ENCODE data around the gene NUDT14.
A peak's percentile ranks its signal among the peaks of the same experiment; 100 is the strongest.

Gene NUDT14

GRCh38 chr14:105204931-105205672 is 24.0 kb upstream of the NUDT14 start:
- TF ChIP-seq ESRRG (CRISPR knock-in tag; IDR thresholded peaks at IDR 0.05) (no peak), ZFP30 (CRISPR knock-in tag; IDR thresholded peaks at IDR 0.05) (no peak), PPARA (CRISPR knock-in tag; IDR thresholded peaks at IDR 0.05; ENCODE audit: borderline replicate concordance) (no peak), GLIS3 (CRISPR knock-in tag; IDR thresholded peaks at IDR 0.05) (no peak), ZNF70 (CRISPR knock-in tag; IDR thresholded peaks at IDR 0.05) (no peak), CSRNP3 (CRISPR knock-in tag; IDR thresholded peaks at IDR 0.05) (no peak), ZFP3 (CRISPR knock-in tag; IDR thresholded peaks at IDR 0.05) (no peak), ZC3H10 (CRISPR knock-in tag; IDR thresholded peaks at IDR 0.05) (no peak), ISL1 (CRISPR knock-in tag; IDR thresholded peaks at IDR 0.05) (no peak), RARB (CRISPR knock-in tag; IDR thresholded peaks at IDR 0.05) (no peak), TCF4 (CRISPR knock-in tag; IDR thresholded peaks at IDR 0.05; ENCODE audit: borderline replicate concordance) (no peak), PATZ1 (CRISPR knock-in tag; IDR thresholded peaks at IDR 0.05; ENCODE audit: borderline replicate concordance) (no peak)
- ATAC-seq = no peak

GRCh38 chr14:105204206-105204930 is 23.3 kb upstream of the NUDT14 start:
- no peak for TF ChIP-seq ZFP3 (CRISPR knock-in tag; IDR thresholded peaks at IDR 0.05)
- TF ChIP-seq PPARA (CRISPR knock-in tag; IDR thresholded peaks at IDR 0.05; ENCODE audit: borderline replicate concordance) = no peak
- TF ChIP-seq ISL1 (CRISPR knock-in tag; IDR thresholded peaks at IDR 0.05) = no peak
- TF ChIP-seq TSHZ2 (CRISPR knock-in tag; IDR thresholded peaks at IDR 0.05) = no peak
- no peak for TF ChIP-seq PATZ1 (CRISPR knock-in tag; IDR thresholded peaks at IDR 0.05; ENCODE audit: borderline replicate concordance)
- TF ChIP-seq RARB (CRISPR knock-in tag; IDR thresholded peaks at IDR 0.05) = no peak
- no peak for TF ChIP-seq ARNTL (CRISPR knock-in tag; IDR thresholded peaks at IDR 0.05; ENCODE audit: borderline replicate concordance, low read depth)
- TF ChIP-seq ZC3H10 (CRISPR knock-in tag; IDR thresholded peaks at IDR 0.05) = no peak
- TF ChIP-seq CREB5 (CRISPR knock-in tag; IDR thresholded peaks at IDR 0.05; ENCODE audit: low read depth) = no peak
- no peak for TF ChIP-seq POU6F1 (CRISPR knock-in tag; IDR thresholded peaks at IDR 0.05; ENCODE audit: borderline replicate concordance, low read depth)
- TF ChIP-seq TCF4 (CRISPR knock-in tag; IDR thresholded peaks at IDR 0.05; ENCODE audit: borderline replicate concordance) = no peak
- TF ChIP-seq BACH2 (CRISPR knock-in tag; IDR thresholded peaks at IDR 0.05; ENCODE audit: borderline replicate concordance) = no peak
- ATAC-seq = peak; percentile 2; the same call in 1 of the 3 replicates
